NCI-H460 (cell line): ENCODE data around the gene RASGRP4. TPM values are rescaled to one million over a fixed set of nuclear protein-coding genes. Genes with fewer than 3 reads are reported as not detected.
"Not testable (repeated sequence)": the region's sequence is repeated elsewhere in the genome, so short reads cannot be mapped to it uniquely, and the experiment has no call there.

Source experiments
- DNase-seq: peaks from one replicate; pipeline ENCODE4 v3.0.0-alpha.2; 2016; ENCODE audit warnings: low read depth; ENCODE audit errors: extremely low read depth
- total RNA-seq: library from RNA; depleted of rRNA; stranded (reverse); fragments of >200 nt; shearing (Covaris generic); gene quantifications from 2 replicates; pipeline ENCODE4 v1.2.3, GENCODE V29; 2014

RASGRP4 gene
- total RNA-seq, 1 experiment from 2014 or later: not detected

GRCh38 chr19:38451036-38451435 lies 25.0 kb upstream of the RASGRP4 start:
- no peak for DNase-seq

- DNase-seq: no peak
These were observed 23.5 kb upstream of the RASGRP4 start for GRCh38 chr19:38449518-38449917.

GRCh38 chr19:38448225-38448624 lies 22.2 kb upstream of the RASGRP4 start:
- DNase-seq: no peak

- DNase-seq: no peak
These were observed 19.3 kb upstream of the RASGRP4 start for GRCh38 chr19:38445362-38445761.

- DNase-seq: no peak
These were observed 18.0 kb upstream of the RASGRP4 start for GRCh38 chr19:38444026-38444425.

GRCh38 chr19:38443458-38443999 lies 17.5 kb upstream of the RASGRP4 start:
- DNase-seq: no peak

GRCh38 chr19:38442736-38443135 lies 16.7 kb upstream of the RASGRP4 start:
- DNase-seq: no peak

- no peak for DNase-seq
These were observed 15.8 kb upstream of the RASGRP4 start for GRCh38 chr19:38441657-38442348.

- no peak for DNase-seq
These were observed 14.6 kb upstream of the RASGRP4 start for GRCh38 chr19:38440592-38440991.

GRCh38 chr19:38437917-38438316 lies 11.9 kb upstream of the RASGRP4 start:
- no peak for DNase-seq

GRCh38 chr19:38437295-38437694 lies 11.3 kb upstream of the RASGRP4 start:
- DNase-seq: no peak

GRCh38 chr19:38434549-38435051 lies 8.6 kb upstream of the RASGRP4 start:
- no peak for DNase-seq

- DNase-seq: no peak
These were observed 7.3 kb upstream of the RASGRP4 start, which contains the start of gene RYR1 for GRCh38 chr19:38433268-38433733. Gene RYR1 (plus strand): TSS chr19:38433691. CDS start chr19:38433830, 139 bp downstream.

GRCh38 chr19:38430931-38431330 lies 4.9 kb upstream of the RASGRP4 start:
- DNase-seq: no peak

- no peak for DNase-seq
These were observed 3.8 kb upstream of the RASGRP4 start for GRCh38 chr19:38429811-38430156.

GRCh38 chr19:38429055-38429810 lies 3.2 kb upstream of the RASGRP4 start:
- no peak for DNase-seq

GRCh38 chr19:38427035-38427677 lies 1.1 kb upstream of the RASGRP4 start:
- not testable (repeated sequence) for DNase-seq

GRCh38 chr19:38425222-38425809 lies 703 bp downstream of the RASGRP4 start:
- DNase-seq: no peak

- DNase-seq: no peak
These were observed 1.7 kb downstream of the RASGRP4 start for GRCh38 chr19:38424272-38424671.

- no peak for DNase-seq
These were observed 3.6 kb downstream of the RASGRP4 start for GRCh38 chr19:38422438-38422837.

- no peak for DNase-seq
These were observed 4.2 kb downstream of the RASGRP4 start for GRCh38 chr19:38421856-38422255.
